ENCODE data around the gene WFIKKN2. TPM values are rescaled to one million over a fixed set of nuclear protein-coding genes. Genes with fewer than 3 reads are reported as not detected.

WFIKKN2 gene
- total and polyA plus RNA-seq, 2 of the 8 experiments (the other 6 are each of a cell fraction or from before 2014, with no cell fraction given): 0.07 to 0.30 TPM

GRCh38 chr17:50833510-50834428 lies 1.6 kb upstream of the WFIKKN2 start:
- POLR2A ChIA-PET (ENCODE audit: partially characterized antibody): interaction anchor here (0.9 to 2.7 kb wide), 3 partner anchors 11 to 47 kb away, joined by 3 to 9 read pairs (median 3); no protein-coding TSS in a partner anchor
- Histone ChIP-seq H3K56ac (replicated peaks; ENCODE audit: insufficient read length, low read depth, low read length) (no peak overlapping the region), H2BK5ac (ENCODE audit: low read depth, low read length) (no peak overlapping the region), H4K20me1 (replicated peaks in 1 of 2; ENCODE audit: control insufficient read depth in 1 of 2, insufficient read depth in 2 of 2, low read length in 2 of 2) (no peaks in the 10 kb centered on the region), H3K23me2 (ENCODE audit: low read depth, low read length) (no peaks in the 10 kb centered on the region), H3K79me1 (ENCODE audit: low read depth, low read length) (no peaks in the 10 kb centered on the region), H3K4me2 (ENCODE audit: insufficient read depth in 1 of 2, low read depth in 2 of 2, low read length in 2 of 2) (no peak overlapping the region), H3K79me2 (ENCODE audit: control insufficient read depth in 1 of 2, insufficient read depth in 2 of 2, low read length in 2 of 2) (no peaks in the 10 kb centered on the region), H2BK15ac (ENCODE audit: low read length) (no peak overlapping the region), H2BK20ac (ENCODE audit: low read length) (no peak overlapping the region), H3K14ac (ENCODE audit: insufficient read length) (no peak overlapping the region), H2BK12ac (ENCODE audit: low read depth, low read length) (peak overlapping the region; percentile 71; the same call in 1 of the 2 replicates), H3K4ac (replicated peaks; ENCODE audit: insufficient read length, low read depth, low read length) (no peak overlapping the region), H3K27me3 (replicated peaks in 1 of 4; ENCODE audit: control insufficient read depth in 3 of 4, extremely low read depth in 1 of 4, insufficient read depth in 3 of 4, low read length in 3 of 4) (no peaks in the 10 kb centered on the region), H3K23ac (ENCODE audit: insufficient read length) (no peak overlapping the region), H3K4me3 (ENCODE audit: extremely low read depth in 1 of 4, insufficient read depth in 2 of 4, low read depth in 3 of 4, low read length in 4 of 4) (no peak overlapping the region), H3K9ac (replicated peaks in 1 of 4; ENCODE audit: extremely low read depth in 1 of 4, low read depth in 3 of 4, low read length in 3 of 4) (no peak overlapping the region), H2BK120ac (replicated peaks; ENCODE audit: low read depth, low read length) (no peak overlapping the region), H3K9me3 (ENCODE audit: insufficient read depth in 2 of 2, low read depth in 1 of 2, low read length in 1 of 2) (no peaks in the 10 kb centered on the region), H3K18ac (ENCODE audit: extremely low read depth, low read length) (peak overlapping the region; percentile 32), H4K8ac (ENCODE audit: extremely low read depth, insufficient read depth, low read length) (no peak overlapping the region), H4K91ac (replicated peaks; ENCODE audit: insufficient read length, low read length) (no peak overlapping the region), H3K36me3 (ENCODE audit: control insufficient read depth in 2 of 4, insufficient read depth in 4 of 4, low read length in 3 of 4) (no peaks in the 10 kb centered on the region), H2AFZ (ENCODE audit: low read length) (no peak overlapping the region), H2AK5ac (ENCODE audit: low read depth, low read length) (no peak overlapping the region), H3K4me1 (replicated peaks in 1 of 4; ENCODE audit: control insufficient read depth in 3 of 4, insufficient read depth in 4 of 4, low read length in 3 of 4) (peaks cover 7 to 35% (median 27%) of the 10 kb centered on the region in 4 experiments), H4K5ac (ENCODE audit: insufficient read length, low read depth, low read length) (no peak overlapping the region), H3K27ac (ENCODE audit: low read depth, low read length) (no peak overlapping the region)
- CTCF ChIA-PET (ENCODE audit: partially characterized antibody): interaction anchor here (1.1 to 10.5 kb wide), 13 partner anchors 8 to 132 kb away, joined by 3 to 125 read pairs (median 5); no protein-coding TSS in a partner anchor
- no peak for DNase-seq (ENCODE audit: low read depth in 1 of 2, low spot score in 2 of 2)
- TF ChIP-seq GABPA (IDR thresholded peaks at IDR 0.05; ENCODE audit: borderline replicate concordance, insufficient read depth, low read length) (no peak), HDAC2 (IDR thresholded peaks at IDR 0.05; ENCODE audit: borderline replicate concordance in 1 of 2, low read depth in 2 of 2, low read length in 2 of 2) (no peak), RFX5 (IDR thresholded peaks at IDR 0.05; ENCODE audit: borderline replicate concordance, low read depth, low read length) (no peak), MAFK (IDR thresholded peaks at IDR 0.05; ENCODE audit: low read depth, low read length) (no peak), SP2 (IDR thresholded peaks at IDR 0.05; ENCODE audit: low read length) (no peak), SUZ12 (IDR thresholded peaks at IDR 0.05; ENCODE audit: low read length) (no peak)
- 87% methylated on average over 36 of the region's 38 CpGs; no CpG with 5 or more reads in 1 of the 2 experiments for WGBS, 2 experiments (ENCODE audit: extremely low coverage in 1 of 2, insufficient coverage in 1 of 2, insufficient read length in 1 of 2, insufficient replicate concordance in 2 of 2, low coverage in 1 of 2, low lambda C conversion rate in 2 of 2, missing lambda C conversion rate in 1 of 2)
- no peak for FAIRE-seq

All from H1 (cell line).